ENCODE data around the gene SUMO1. TPM values are rescaled to one million over a fixed set of nuclear protein-coding genes. Genes with fewer than 3 reads are reported as not detected.

Gene SUMO1
- total RNA-seq, 3 donors from 2014 or later: 54.1 to 78.6 (median 68.5) TPM

- Histone ChIP-seq H3K27ac (no peak overlapping the region), H3K36me3 (no peaks in the 10 kb centered on the region), H3K4me1 (no peaks in the 10 kb centered on the region), H3K9me3 (no peaks in the 10 kb centered on the region), H3K27me3 (no peaks in the 10 kb centered on the region), H3K4me3 (no peak overlapping the region)
- TF ChIP-seq POLR2A (IDR thresholded peaks at IDR 0.05): no peak
- TF ChIP-seq POLR2AphosphoS5 (IDR thresholded peaks at IDR 0.05): no peak
- DNase-seq (ENCODE audit: low spot score in 2 of 2): no peak
- intact Hi-C loops (cut with DNase I; ENCODE audit: low total_unique reads): loop anchor here (5.0 kb wide), 1 partner anchor 1686 kb away; no protein-coding TSS in a partner anchor
These were observed 41.7 kb downstream of the SUMO1 start for GRCh38 chr2:202196727-202197126.

- no peak overlapping the region for H3K4me3 ChIP-seq
- H3K27ac ChIP-seq: no peak overlapping the region
- no peaks in the 10 kb centered on the region for H3K36me3 ChIP-seq
- intact Hi-C loops (cut with DNase I; ENCODE audit: low total_unique reads): no loop called here
- no peak for DNase-seq (ENCODE audit: low spot score in 2 of 2)
- H3K27me3 ChIP-seq: no peaks in the 10 kb centered on the region
- no peaks in the 10 kb centered on the region for H3K4me1 ChIP-seq
- no peaks in the 10 kb centered on the region for H3K9me3 ChIP-seq
- TF ChIP-seq CTCF (IDR thresholded peaks at IDR 0.05) (no peak), POLR2A (IDR thresholded peaks at IDR 0.05) (no peak), POLR2AphosphoS5 (IDR thresholded peaks at IDR 0.05) (no peak)
These were observed 44.0 kb downstream of the SUMO1 start for GRCh38 chr2:202194418-202194817.

GRCh38 chr2:202193881-202194353 lies 44.5 kb downstream of the SUMO1 start:
- DNase-seq (ENCODE audit: low spot score in 2 of 2): no peak
- intact Hi-C loops (cut with DNase I; ENCODE audit: low total_unique reads): no loop called here
- no peaks in the 10 kb centered on the region for H3K9me3 ChIP-seq
- TF ChIP-seq POLR2A (IDR thresholded peaks at IDR 0.05) (no peak), CTCF (IDR thresholded peaks at IDR 0.05) (no peak), POLR2AphosphoS5 (IDR thresholded peaks at IDR 0.05) (no peak)
- no peaks in the 10 kb centered on the region for H3K36me3 ChIP-seq
- H3K27ac ChIP-seq: no peak overlapping the region
- no peaks in the 10 kb centered on the region for H3K4me1 ChIP-seq
- no peaks in the 10 kb centered on the region for H3K27me3 ChIP-seq
- H3K4me3 ChIP-seq: no peak overlapping the region

GRCh38 chr2:202193305-202193704 lies 45.1 kb downstream of the SUMO1 start:
- H3K4me1 ChIP-seq: no peaks in the 10 kb centered on the region
- DNase-seq (ENCODE audit: low spot score in 2 of 2): no peak
- H3K27ac ChIP-seq: no peak overlapping the region
- intact Hi-C loops (cut with DNase I; ENCODE audit: low total_unique reads): no loop called here
- no peaks in the 10 kb centered on the region for H3K9me3 ChIP-seq
- TF ChIP-seq CTCF (IDR thresholded peaks at IDR 0.05) (no peak), POLR2AphosphoS5 (IDR thresholded peaks at IDR 0.05) (no peak), POLR2A (IDR thresholded peaks at IDR 0.05) (no peak)
- H3K27me3 ChIP-seq: no peaks in the 10 kb centered on the region
- H3K4me3 ChIP-seq: no peak overlapping the region
- H3K36me3 ChIP-seq: no peaks in the 10 kb centered on the region

GRCh38 chr2:202187570-202187969 lies 50.8 kb downstream of the SUMO1 start:
- Histone ChIP-seq H3K36me3 (no peaks in the 10 kb centered on the region), H3K9me3 (no peaks in the 10 kb centered on the region), H3K27ac (no peak overlapping the region), H3K4me1 (no peaks in the 10 kb centered on the region), H3K27me3 (no peaks in the 10 kb centered on the region), H3K4me3 (no peak overlapping the region)
- DNase-seq (ENCODE audit: low spot score in 2 of 2): no peak
- intact Hi-C loops (cut with DNase I; ENCODE audit: low total_unique reads): no loop called here
- no peak for TF ChIP-seq POLR2A (IDR thresholded peaks at IDR 0.05)
- no peak for TF ChIP-seq POLR2AphosphoS5 (IDR thresholded peaks at IDR 0.05)
- TF ChIP-seq CTCF (IDR thresholded peaks at IDR 0.05): no peak

Measured in breast epithelium (tissue), 4 donors.